Stimulated activated CD8-positive, alpha-beta memory T cell treated with anti-CD3 and anti-CD28 coated beads, Interleukin-4, amount 100 ng/mL, for 24 hours (primary cell): Measurements from ENCODE around the gene FABP2.
"Not testable (repeated sequence)": the region's sequence is repeated elsewhere in the genome, so short reads cannot be mapped to it uniquely, and the experiment has no call there.

Experiments used
- DNase-seq: peaks from one replicate; pipeline ENCODE4 v3.0.0-alpha.2; 2020; ENCODE audit warnings: low read depth

Gene FABP2

DNA sequence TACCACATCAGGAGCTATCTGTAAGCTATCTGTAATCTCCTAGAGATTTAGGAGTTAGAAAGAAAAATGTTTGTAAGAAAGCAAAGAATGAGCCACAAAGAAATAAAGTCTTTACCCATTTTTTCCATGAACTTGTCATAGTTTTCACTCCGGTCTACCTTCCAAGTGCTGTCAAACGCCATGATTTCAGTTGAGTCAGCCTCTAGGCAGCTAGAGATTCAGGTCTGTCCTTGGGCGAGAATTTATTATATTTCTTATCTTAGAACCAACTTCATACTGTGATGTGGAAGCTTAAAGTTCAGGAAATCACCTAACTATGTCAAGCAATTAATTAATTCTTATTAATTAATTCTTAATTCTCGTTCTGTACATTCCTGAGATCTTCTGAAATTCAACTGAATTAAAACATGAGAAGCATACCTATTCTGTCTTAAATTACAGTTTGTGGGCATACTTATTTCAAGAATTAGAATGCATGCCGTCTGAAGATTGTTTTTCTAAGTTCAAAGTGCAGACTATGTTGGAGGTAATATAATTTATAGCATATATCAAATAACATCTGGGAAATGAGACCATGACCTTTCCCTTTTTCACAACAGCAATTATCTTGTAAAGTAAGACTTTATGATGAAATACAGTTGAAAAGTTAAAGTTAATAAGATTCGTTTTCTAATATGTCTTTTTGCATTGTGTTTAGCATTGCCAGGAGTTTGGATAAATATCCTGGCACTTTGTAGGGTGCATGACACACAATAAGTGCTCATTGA is at the start of gene FABP2:
Gene FABP2 (minus strand): TSS at position 218 of the 767 bp plus-strand sequence. CDS start 36 bp downstream, at position 182.
- no peak for DNase-seq

DNA sequence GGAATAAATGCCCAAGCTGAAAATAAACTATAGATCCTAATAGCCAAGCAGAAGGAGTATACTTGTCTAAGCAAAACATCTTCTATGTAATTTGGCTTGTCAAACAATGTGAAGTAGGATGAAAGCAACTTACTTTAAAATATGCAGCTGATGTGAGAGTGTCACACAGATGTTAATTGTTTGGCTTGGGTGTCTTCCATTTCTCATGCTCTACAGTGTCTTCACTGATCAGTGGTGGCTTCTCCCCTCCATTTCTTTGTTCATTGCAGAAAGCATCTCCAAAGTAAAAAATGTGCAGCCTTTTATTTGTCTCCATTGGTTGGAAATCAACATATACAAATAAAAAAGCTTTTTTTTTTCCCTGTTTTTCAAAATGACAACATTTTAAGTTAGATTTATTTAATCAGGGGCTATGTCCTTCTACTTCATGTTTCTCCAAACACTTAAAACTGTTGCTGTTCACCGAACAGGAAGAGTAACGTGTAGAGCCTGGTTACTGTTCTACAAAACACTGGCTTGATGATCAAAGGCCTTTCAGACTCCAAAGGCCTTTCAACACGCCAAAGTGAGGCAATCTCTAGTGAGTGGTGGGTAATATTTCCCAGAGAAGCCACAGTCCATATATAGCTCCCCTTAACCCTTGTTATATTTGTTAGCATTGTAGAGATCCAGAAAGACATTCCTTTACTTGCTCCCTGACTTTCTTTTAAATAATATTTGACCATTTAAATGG is 49.2 kb upstream of the FABP2 start:
- not testable (repeated sequence) for DNase-seq

GRCh38 chr4:119370392-119370791 is 48.5 kb upstream of the FABP2 start:
- DNase-seq, result peak; percentile 28

GRCh38 chr4:119366802-119367201 is 44.9 kb upstream of the FABP2 start:
- not testable (repeated sequence) for DNase-seq

DNA sequence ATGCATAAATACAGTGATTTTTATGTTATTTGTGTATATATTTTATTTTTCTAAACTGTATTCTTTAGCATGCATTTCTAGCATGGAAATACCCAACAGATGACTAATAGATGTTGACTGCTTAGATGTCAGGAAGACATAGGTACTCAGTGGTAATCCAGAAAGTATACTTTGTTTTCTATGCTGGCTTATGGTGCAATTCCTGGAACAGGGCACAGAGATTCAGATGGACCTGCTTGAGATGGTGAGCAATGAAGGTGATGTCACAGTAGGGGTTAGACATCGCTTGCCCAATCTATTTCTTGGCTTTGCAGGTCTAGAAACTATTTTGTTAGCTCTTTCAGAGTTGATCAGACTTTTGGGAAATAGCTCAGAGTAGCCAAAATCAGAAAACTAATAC is 42.3 kb upstream of the FABP2 start:
- not testable (repeated sequence) for DNase-seq

DNA sequence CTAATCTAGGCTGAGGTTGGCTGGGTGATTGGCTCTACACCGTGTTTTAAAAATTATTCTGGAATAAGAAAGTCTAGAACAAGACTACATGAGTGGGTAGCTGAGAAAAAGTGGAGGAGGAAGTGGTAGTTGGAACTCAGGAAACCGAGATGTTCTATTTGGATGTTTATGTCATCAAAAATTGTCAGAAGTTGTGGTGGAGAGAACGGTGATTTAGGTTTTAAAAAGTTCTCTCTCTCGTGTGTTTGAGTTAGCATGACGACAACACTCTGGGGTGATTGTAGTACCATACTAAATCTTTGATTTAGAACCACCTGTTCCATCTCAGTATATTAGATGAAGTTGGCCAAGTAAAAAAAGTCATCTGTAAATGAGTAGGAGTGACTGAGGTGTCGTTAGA is 41.4 kb upstream of the FABP2 start:
- not testable (repeated sequence) for DNase-seq

DNA sequence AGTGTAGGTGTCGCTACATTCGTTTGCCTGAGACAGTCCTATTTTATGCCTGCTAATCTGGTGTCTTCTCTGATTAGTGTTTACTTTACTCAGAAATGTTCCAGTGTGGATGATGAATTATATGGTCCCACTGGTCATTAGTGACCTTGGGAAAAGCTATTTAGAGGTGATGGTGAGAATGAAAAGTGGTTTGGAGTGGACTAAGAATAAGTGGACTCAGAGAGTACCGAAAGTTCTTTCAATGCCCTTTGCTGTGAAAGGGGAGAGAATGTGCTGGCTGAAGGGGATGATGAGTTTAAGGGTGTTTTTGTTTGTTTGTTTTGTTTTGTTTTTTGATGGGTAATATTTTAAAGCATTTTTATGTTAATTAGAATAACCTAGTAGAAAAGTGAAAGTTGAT is 40.5 kb upstream of the FABP2 start:
- DNase-seq, result not testable (repeated sequence)

GRCh38 chr4:119359873-119360272 is 37.9 kb upstream of the FABP2 start:
- not testable (repeated sequence) for DNase-seq

- not testable (repeated sequence) for DNase-seq
Observed at GRCh38 chr4:119356796-119357195, 34.9 kb upstream of the FABP2 start.

- not testable (repeated sequence) for DNase-seq
Observed at GRCh38 chr4:119356041-119356440, 34.1 kb upstream of the FABP2 start.

GRCh38 chr4:119353364-119353763 is 31.4 kb upstream of the FABP2 start:
- not testable (repeated sequence) for DNase-seq

DNA sequence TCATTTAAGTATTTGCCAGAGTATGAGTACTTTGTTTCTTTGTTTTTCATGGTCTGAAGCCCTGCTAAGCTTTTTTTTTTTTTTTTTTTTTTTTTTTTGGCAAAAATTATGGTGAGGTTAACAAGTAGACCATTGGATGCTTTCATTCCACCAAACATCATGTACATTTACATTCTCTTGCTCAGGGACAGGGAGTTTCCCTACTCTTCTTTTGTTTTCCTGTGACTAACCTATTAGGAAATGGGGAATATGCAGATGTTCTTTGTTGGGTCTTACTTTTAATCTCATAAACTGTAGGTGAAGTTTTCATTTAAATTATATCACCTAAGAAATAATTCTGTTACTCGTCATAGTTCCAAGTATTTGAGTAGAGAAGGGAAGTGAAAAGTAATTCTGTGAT is 26.2 kb upstream of the FABP2 start:
- not testable (repeated sequence) for DNase-seq

- not testable (repeated sequence) for DNase-seq
Observed at GRCh38 chr4:119343293-119343692, 21.4 kb upstream of the FABP2 start.

DNA sequence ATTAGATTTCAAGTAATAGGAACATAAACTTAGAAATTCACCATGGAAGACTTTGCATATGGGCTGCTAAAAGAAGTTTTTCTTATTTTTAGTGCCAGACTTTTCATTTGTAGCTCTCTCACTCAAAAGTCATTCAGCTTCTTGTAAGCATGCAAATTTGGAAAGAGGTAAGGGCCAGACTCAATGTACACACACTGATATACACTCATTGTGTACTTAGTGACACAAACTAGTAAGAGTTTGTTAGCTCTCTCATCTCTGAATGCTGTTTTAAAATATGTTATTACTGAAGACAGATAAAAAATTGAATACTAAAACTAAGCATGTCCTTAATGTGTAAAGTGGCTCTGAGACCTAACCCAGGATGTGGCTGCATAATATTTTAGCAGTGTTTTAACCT is 18.0 kb upstream of the FABP2 start:
- DNase-seq, result not testable (repeated sequence)

DNA sequence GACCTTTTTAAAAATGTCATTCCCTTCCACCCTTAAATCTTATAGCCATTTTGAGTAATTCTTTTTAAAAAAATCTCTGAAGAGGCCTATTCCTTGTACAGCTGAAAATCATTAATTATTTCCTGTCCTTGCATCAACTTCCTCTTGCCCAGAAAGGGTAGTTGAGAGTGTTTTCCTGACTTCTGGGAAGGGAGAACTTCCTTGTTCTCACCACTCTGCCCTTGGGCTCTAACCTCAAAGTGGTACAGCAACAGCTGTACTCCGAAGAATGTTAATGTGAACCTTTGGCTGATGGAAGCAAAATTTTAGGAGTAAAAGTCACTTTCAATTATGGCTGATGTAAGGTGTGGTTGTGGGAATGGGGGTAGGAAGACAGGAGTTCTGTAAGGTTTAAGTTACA is 15.1 kb upstream of the FABP2 start:
- no peak for DNase-seq

DNA sequence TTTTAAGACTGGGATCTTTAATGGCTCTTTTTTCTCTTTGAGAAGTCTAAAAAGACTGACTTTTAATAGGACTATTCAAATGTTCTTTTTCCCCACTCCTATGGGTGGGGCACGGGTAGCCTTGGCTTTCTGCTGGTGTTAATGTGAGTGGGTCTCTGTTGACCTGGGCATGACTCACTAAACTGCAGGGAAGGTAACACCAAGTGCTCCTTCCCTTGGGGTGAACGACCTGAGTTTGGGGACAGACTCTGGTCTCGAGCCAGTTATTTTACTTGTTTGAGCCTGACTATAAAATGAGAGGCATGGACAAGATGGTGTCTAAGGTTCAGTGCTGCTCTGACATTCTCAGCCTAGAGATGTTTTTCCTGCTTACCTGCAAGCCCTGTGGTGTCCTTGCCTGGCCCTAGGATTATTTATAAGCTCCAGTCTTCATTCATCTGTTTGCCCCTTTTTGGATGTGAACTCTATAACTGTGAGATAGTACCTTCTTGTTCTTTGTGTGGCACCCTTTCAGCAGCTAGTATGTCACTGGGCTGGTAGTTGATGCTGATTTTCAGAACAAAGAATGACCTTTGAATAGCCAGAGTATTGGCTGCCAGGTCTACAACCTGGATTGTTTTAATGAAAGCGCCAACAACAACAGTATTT is 14.5 kb upstream of the FABP2 start:
- not testable (repeated sequence) for DNase-seq

GRCh38 chr4:119329835-119330620 is 8.1 kb upstream of the FABP2 start:
- DNase-seq, result no peak

DNA sequence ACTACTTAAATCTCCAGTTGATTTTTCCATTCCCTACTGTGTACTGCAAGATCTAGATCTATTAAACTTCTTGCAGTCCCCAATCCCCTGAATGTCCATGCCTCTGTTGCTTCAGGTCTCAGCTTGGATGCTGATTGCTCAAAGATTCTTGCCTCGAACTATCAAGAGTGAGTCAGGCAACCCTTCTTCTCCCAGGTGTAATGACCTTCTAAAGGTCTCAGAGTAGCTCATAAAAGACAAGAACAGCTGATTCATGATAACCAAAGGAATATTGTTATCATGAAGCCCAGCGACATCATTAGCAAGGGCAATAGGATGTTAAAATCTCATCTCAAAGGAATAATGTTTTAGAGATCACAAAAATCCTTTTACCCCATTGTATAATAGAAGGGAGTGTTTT is 6.8 kb upstream of the FABP2 start:
- DNase-seq, result no peak

- no peak for DNase-seq
Observed at GRCh38 chr4:119317990-119318389, 3.9 kb downstream of the FABP2 start.

DNA sequence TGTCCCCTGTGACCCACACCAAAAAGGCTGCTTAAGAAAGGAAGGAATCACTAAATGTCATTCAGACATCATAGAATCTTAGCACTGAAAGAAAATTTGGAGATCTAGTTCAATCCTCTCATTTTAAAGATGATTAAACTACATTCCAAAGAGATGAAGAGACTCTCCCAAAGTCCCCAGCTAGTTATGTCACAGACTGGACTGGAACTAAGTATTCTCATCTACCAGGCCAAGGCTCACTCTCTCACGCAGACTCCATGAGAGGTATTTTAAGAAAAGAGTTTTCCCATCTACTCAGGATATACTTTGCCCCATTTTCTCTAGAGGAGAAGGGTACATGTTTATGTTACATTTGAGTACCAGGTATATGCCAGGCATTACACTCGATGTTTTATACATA is 6.9 kb downstream of the FABP2 start:
- no peak for DNase-seq

- DNase-seq, result no peak
Observed at GRCh38 chr4:119314356-119314755, 7.6 kb downstream of the FABP2 start.

- DNase-seq, result no peak
Observed at GRCh38 chr4:119313237-119313636, 8.7 kb downstream of the FABP2 start.
